Muscle of back (tissue), 11 donors: ENCODE results near the gene S100A3. TPM values are rescaled to one million over a fixed set of nuclear protein-coding genes. Genes with fewer than 3 reads are reported as not detected.
A peak's percentile ranks its signal among the peaks of the same experiment; 100 is the strongest.
"Not testable (repeated sequence)": the region's sequence is repeated elsewhere in the genome, so short reads cannot be mapped to it uniquely, and the experiment has no call there.

Experiments used
- DNase-seq, 3 donors: peaks; one replicate each; pipeline versions ENCODE4 v3.0.0 to v3.0.0-alpha.2; 2013
- polyA plus RNA-seq, 10 donors: library from polyadenylated mRNA; unstranded; fragments of 120-200 nt; gene quantifications; one replicate each; pipeline ENCODE4 v1.2.1, GENCODE V29; 2013; ENCODE audit not compliant: insufficient read length in 10 of 10

Gene S100A3
- polyA plus RNA-seq, 10 donors: 0.35 to 1.2 (median 0.86) TPM; not detected in 2

- DNase-seq: no peak
These were observed 20.4 kb upstream of the S100A3 start for GRCh38 chr1:153569465-153569864.

GRCh38 chr1:153568367-153569099 is 19.5 kb upstream of the S100A3 start:
- DNase-seq: peak; percentile 84 to 93 (median 89)

DNA sequence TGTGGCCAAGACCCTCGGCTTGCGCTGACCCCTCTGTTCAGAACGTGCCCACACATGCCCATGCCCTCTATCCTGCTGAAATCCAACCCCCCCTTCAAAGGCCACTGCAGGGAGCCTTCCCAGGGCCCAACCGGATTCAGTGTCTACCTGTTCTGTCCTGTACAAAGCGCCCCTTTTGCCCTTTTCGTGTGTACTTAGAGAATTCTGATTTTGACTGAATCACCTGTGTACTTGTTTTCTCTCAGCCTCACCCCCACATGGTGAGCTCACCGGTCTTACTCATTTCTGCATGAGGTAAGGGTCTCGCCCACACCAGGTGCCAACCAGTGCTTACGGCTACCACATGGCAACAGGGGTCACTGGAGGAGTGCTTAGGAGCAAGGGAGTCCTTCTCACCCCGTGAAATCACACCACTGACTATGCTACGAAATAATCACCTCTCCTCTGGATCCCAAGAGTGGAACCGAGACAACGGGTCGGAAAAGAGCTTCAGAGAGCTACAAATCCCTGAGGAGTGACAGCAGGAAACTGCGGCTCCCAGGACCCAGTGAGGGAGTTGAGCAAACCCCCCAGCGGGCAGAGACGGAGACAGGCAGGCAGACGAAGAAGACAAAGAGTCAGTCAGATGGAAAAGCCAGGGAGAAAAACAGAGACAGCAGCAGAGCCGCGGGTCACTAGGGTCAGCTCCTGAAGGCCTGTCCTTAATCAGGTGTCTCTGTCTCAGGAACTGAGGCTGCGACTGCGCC is 18.7 kb upstream of the S100A3 start:
- DNase-seq: no peak

- peak; percentile 80 to 96 (median 90) for DNase-seq
These were observed 17.6 kb upstream of the S100A3 start for GRCh38 chr1:153566414-153567371.

GRCh38 chr1:153565529-153566374 is 16.7 kb upstream of the S100A3 start, which contains the start of gene S100A2:
Gene S100A2 (minus strand): TSS chr1:153565844. CDS start chr1:153563877, 1,967 bp downstream.
- DNase-seq: peak in 2 of 3 donors; percentile 48 to 76

DNA sequence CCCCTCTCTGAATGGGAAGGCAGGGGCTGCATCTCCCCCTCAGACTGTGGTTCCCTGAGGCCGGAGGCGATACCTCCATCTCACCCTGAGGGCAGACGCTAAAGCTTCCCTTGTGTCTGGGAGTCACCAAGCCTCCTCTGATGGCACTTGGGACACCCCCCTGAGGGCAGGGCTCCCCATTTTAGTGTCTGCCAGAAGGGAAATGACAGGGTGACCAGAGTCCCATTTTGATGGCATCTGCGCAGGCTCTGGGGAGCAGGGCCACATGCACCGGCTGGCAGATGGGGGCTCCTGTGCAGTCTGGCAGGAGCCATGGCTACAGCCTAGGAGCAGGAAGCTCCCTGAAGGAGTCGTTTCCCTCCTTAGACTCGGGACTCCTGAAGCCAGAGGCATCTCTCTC is 14.9 kb upstream of the S100A3 start:
- DNase-seq: no peak

DNA sequence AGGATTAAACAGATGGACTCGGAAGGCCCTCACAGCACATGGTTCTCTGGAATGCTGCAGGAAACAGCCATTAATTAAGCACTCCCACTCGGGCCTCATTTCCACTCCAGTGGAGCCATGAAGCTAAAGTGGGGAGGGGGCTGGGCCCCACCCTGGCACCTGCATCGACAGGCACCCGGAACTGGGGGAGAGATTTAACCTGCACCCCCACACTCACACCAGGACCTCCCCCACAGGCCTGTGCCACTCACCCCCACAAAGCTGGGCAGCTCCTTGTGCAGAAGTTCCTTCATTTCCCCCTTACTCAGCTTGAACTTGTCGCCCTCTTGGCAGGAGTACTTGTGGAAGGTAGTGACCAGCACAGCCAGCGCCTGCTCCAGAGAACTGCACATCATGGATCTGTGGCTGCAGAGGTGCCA is 14.4 kb upstream of the S100A3 start:
- no peak for DNase-seq

DNA sequence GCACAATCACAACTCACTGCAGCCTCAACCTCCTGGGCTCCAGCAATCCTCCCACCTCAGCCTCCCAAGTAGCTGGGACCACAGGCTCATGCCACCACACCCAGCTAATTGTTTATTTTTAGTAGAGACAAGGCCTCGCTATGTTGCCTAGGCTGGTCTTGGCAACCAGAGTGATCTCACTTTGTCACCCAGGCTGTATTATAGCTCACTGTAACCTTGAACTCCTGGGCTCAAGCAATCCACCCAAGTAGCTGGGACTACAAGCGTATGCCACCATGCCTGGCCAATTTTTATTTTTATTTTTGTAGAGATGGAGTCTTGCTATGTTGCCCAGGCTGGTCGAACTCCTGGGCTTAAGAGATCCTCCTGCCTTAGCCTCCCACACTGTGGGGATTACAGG is 13.0 kb upstream of the S100A3 start:
- not testable (repeated sequence) for DNase-seq

GRCh38 chr1:153561466-153561985 is 12.5 kb upstream of the S100A3 start:
- no peak for DNase-seq

DNA sequence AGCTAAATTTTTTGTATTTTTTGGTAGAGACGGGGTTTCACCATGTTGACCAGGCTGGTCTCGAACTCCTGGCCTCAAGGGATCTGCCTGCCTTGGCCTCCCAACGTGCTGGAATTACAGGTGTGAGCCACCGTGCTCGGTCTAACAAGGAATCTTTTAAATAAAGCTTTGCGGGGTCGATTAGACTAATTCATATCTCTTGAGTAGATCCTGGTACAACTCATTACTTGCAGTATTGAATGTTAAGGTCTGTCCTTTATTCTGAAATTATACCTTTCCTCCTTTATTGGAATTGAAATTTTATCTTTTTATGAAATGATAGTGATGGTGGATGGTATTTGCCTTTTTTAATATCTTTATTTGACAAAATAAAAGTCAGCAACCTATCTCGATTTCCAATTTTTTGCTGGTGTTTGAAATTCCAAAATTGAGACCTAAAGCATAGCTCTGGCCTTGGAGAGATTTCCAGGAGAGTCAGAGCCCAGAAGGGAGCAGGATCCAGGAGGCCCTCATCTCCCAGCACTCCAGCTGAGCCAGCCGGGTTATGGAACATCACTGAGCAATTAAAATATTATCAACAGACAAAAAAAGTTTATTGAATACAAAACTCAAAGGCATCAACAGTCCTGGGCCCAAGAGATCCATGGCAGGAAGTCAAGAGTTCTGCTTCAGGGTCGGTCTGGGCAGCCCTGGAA is 11.9 kb upstream of the S100A3 start:
- DNase-seq: no peak

GRCh38 chr1:153560241-153560640 is 11.2 kb upstream of the S100A3 start:
- no peak for DNase-seq

- no peak for DNase-seq
These were observed 8.8 kb upstream of the S100A3 start for GRCh38 chr1:153557877-153558276.

DNA sequence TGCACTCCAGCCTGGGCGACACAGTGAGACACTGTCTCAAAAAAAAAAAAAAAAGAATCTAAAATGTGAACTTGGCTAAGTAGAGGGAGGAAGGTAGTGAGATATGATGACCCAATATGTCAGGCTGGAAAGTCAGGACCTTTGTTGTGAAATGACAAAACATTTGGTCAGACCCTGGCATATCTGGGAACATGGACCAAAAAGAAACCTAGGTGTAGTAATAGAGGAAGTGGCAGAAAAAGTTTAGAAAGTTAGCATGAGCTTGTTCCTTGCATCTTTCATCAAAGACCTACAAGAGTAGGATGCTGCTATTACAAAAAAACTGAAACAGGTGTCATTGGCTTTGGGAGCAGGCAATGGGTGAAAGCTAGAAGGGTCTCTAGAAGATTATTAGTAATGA is 7.3 kb upstream of the S100A3 start:
- no peak for DNase-seq

GRCh38 chr1:153553830-153554541 is 4.9 kb upstream of the S100A3 start:
- peak in 1 of 3 donors; percentile 61 for DNase-seq

DNA sequence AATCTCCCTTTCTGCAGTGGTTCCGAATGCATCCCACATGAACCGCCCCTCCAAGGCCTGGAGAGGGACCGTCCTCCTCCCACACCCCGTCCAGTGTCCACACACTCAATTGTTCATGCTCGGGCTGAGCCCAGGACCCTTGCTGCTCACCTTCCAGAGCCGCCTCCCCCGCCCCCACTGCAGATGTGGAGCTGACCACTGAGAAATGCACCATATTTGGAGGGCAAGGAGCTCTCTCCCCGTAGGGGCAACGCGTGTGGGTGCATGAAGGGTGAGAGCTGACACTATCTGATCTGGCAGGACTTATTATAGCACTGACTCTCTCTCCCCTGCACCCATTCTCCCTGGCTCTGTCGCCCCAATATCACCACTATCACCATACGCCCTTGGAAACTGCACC is 4.0 kb upstream of the S100A3 start:
- no peak for DNase-seq

DNA sequence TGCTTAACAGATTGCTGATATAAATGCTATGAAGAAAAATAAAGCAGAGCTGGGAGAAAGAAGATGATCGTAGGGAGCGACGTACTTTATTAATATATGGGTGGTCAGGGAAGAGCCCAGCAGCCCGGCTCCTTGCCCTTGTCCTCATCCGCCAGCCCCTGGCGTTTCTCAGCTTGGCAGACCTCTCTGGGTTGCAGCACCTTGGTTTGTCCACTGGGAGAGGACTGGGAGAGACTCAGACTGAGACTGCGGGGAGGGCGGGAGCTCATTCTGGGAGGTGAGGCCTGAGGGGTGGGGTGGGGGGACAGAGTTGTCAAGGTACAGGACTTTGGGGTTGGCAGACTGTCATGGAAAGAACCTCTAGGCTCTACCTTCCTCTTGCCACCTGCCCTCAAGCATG is 3.3 kb upstream of the S100A3 start:
- no peak for DNase-seq

GRCh38 chr1:153550827-153551500 is 1.9 kb upstream of the S100A3 start:
- DNase-seq: no peak

- no peak for DNase-seq
These were observed 1.3 kb upstream of the S100A3 start for GRCh38 chr1:153550398-153550758.
